IPS DF 19.7 (cell line): ENCODE data around the gene EHD1.

Experiments
- DNase-seq: peaks from one replicate; pipeline ENCODE4 v3.0.0-alpha.2; 2013; ENCODE audit warnings: low read depth, low spot score

The EHD1 gene

GRCh38 chr11:64872790-64873488, 5.5 kb downstream of the EHD1 start:
- no peak for DNase-seq

DNA sequence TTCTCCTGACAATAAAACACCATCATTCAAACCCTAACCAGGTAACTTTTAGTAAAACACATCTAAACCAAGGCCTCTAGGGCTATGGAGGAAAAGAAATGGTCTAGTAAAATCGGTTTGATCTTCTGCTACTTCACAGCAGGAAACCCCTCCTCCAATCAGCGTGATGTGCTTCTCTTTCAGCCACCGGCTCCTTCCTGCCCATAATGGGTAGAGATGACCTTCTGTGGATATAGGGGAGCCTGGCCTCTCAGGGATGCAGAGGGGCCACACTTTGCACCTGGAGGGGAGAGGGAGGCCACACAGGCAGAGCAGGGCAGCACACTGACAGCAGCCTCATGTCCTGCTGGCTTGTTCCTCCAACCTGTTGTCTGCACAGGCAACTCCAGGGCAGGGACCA, 6.9 kb downstream of the EHD1 start:
- DNase-seq: no peak

DNA sequence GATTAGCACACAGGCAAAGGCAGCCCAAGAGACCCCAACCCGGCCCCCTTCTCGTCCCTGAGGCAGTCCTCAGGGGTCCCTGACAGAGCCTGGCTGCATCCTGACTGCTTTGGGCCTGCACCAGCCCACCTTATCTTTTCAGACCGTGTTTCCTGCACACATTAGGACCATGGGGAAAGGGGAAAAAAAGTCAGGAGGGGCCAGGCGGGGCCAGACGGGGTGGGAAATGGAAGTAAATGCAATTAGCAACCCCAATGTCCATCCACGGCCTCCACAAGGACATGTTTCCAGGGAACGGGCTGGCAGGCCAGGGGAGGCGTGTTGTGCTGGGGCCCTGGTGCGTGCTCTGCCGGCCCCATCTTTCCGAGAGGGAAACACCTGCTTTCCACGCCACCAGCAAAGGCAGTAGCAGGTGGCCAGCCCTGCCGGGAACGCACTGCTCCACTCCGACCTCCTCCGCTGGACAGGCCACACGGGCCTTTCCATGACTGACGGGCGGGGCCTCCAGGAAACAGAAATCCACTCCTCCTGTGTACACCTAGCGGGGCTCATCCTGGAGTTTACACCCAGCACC, 7.4 kb downstream of the EHD1 start:
- DNase-seq: no peak

- DNase-seq: no peak
Observed at GRCh38 chr11:64870176-64870892, 8.1 kb downstream of the EHD1 start.

- no peak for DNase-seq
Observed at GRCh38 chr11:64869571-64870175, 8.7 kb downstream of the EHD1 start.

- no peak for DNase-seq
Observed at GRCh38 chr11:64868904-64869570, 9.4 kb downstream of the EHD1 start.

DNA sequence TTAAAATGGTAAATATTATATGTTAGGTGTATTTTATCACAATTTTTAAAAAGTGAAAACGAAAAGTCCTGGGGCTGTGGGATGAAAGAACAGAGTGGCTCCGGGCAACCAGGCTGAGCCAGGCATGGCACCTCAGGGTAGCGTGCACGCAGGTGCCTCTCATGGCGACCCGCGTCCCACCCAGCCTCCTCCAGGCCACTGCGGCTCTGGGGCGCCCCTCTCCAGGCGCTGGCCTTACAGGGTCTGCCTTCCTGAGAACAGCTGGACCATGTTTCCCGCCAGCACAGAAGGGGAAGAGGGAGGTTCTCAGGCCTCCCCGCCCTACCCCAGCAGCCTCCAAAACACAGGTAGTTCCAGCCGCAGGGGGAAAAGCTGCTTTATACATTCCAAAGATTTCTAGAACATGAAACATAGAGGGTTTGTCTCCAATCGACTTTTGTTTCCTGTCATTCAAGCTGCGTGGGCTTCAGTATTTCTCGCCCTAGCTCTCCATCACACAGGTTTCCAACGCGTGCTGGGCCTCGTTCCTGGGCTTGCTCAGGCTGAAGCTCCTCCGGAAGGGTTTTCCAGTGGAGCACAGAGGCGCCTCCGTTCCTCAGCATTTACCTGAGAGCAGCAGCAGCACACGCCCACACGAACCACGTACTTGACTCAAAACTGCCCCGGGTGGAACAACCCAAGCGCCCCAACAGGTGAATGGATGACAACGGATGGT, 10.5 kb downstream of the EHD1 start:
- no peak for DNase-seq

GRCh38 chr11:64866173-64866491, 12.3 kb downstream of the EHD1 start:
- DNase-seq: no peak

DNA sequence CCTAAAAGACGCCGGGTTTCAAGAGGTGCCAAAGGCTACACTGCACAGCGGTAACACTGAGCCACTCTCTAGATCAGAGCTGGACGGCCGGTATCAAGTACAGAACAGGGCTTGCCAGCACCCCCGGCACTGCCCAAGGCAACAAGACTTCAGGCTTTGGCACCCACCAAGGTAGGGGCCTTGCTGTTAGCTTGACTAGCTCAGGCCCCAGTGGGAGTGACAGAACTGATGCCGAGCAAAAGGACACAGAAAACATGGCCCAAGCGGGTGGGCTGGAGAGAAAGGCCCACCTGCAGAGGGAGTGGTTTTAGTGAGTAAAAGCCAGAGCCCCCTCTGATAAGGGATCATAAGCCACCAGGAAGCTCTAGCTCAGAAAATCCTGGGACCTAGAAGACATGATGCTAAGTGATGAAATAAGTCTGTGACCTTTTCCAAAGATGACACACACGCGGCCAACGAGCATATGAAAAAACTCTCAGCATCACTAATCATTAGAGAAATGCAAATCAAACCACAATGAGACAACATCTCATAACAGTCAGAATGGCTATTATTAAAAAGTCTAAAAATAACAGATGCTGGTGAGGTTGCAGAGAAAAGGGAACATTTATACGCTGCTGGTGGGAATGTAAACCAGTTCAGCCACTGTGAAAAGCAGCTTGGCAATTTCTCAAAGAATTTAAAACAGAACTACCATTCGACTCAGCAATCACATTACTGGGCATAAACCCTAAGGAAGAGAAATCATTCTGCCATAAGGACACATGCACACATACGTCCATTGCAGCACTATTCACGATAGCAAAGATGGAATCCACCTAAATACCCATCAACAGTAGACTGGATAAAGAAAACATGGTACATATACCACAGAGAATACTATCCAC, 12.9 kb downstream of the EHD1 start:
- no peak for DNase-seq

GRCh38 chr11:64864473-64865285, 13.7 kb downstream of the EHD1 start:
- no peak for DNase-seq

DNA sequence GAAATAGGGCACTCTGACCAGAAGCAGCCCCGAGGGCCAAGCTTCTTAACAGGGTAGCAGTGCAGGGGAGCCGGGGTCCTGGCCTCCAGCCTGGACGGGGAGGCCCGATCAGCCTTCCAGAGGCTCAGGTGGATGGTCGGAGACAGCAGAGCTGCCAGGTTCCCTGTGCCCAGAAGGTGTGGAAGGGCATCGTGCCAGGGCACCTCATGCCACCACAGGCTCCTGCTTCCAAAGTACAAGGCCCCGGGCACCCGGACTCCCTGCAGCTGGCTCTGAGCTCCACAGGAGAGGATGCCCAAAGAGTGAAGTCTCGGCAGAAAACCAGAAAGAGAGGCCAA, 14.3 kb downstream of the EHD1 start:
- no peak for DNase-seq

GRCh38 chr11:64863391-64864060, 14.9 kb downstream of the EHD1 start:
- no peak for DNase-seq

DNA sequence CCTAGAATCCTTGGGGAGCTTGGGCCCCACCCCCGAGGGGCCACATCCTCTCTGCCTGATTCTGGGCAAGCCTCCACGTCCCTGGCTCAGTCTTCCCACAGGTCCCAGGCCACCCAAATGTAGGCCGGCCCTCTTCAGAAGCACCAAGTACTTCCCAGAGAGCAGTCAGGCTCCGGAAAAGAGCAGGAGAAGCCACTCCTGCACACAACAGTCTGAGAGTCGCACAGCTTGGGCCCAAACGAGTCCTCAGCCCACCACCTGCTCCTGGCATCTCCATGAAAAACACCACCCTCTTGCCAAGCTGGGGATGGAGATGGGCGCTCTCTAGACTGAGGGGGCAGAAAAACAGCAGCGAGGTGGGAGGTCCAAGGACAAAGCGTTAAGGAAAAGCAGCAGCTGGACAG, 15.4 kb downstream of the EHD1 start:
- no peak for DNase-seq

GRCh38 chr11:64861227-64861975, 17.0 kb downstream of the EHD1 start:
- no peak for DNase-seq

DNA sequence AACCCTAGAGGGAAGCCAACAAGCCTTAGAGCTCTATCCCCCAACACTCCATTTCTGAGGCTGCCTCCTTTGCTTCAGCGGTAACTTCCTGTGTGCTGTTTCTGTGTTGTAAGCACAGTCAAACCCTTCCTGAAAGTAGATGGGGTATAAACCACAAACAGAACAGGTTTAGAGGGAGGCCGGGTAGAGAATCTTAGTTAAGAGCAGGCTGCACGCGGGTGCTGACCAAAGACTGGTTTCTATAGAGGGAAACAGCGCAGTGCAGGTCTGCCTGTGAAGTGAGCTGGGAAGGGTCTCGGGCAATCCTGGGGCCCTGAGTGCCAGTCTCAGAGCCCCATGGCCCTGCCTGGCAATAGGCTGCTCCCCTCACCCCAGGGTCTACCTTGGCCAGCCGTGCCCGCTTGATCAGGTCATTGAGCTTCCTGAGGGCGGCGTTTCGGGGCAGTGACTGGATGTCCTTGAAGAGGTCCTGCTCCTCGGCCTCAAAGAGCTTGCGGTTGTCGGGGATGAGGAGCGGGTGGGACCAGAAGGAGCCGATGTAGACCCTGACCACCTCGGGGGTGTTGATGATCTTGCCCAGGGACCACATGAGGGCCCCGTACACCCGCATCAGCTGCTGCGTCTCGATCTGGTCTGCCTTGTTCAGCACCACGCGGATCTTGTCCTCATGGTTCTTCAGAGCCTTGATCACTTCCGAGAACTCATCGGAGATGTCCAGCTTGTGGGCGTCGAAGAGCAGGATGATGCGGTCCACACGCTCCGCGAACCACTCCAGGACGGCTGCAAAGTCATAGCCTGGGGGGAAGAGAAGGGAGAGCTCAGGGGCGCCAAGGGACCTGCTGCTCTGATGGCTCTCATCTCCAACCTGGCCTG, 18.6 kb downstream of the EHD1 start:
- no peak for DNase-seq

GRCh38 chr11:64858467-64859263, 19.8 kb downstream of the EHD1 start:
- no peak for DNase-seq

- DNase-seq: no peak
Observed at GRCh38 chr11:64857485-64857884, 20.9 kb downstream of the EHD1 start.
